Liver (tissue), 9 donors: Measurements from ENCODE around the gene PLEKHM2. TPM values are rescaled to one million over a fixed set of nuclear protein-coding genes. Genes with fewer than 3 reads are reported as not detected.

Experiments used
- DNase-seq: peaks from one replicate; pipeline ENCODE4 v3.0.0-alpha.2; 2017; ENCODE audit warnings: low spot score
- H3K27ac ChIP-seq, 2 donors: one replicate each; pipeline ENCODE4 v1.7.0; 2013; ENCODE audit warnings: inconsistent platforms in 2 of 2, low read length in 2 of 2, control low read depth in 1 of 2, low read depth in 1 of 2, mild to moderate bottlenecking in 1 of 2
- H3K27me3 ChIP-seq, 4 donors: one replicate each; pipeline versions ENCODE4 v1.6.1 to v1.7.0; 2013; ENCODE audit warnings: low read length in 3 of 4, inconsistent platforms in 1 of 4, mild to moderate bottlenecking in 1 of 4, moderate library complexity in 1 of 4; ENCODE audit not compliant: control insufficient read depth in 4 of 4, insufficient read depth in 4 of 4
- H3K36me3 ChIP-seq, 4 donors: one replicate each; pipeline versions ENCODE4 v1.6.1 to v1.7.0; 2013; ENCODE audit warnings: low read length in 3 of 4, mild to moderate bottlenecking in 3 of 4, low read depth in 1 of 4, moderate library complexity in 1 of 4; ENCODE audit not compliant: control insufficient read depth in 4 of 4, insufficient read depth in 3 of 4
- H3K4me1 ChIP-seq, 4 donors: one replicate each; pipeline versions ENCODE4 v1.6.1 to v1.7.0; 2013; ENCODE audit warnings: low read length in 3 of 4, mild to moderate bottlenecking in 3 of 4, moderate library complexity in 1 of 4; ENCODE audit not compliant: control insufficient read depth in 4 of 4, insufficient read depth in 4 of 4
- H3K4me3 ChIP-seq, 3 donors: one replicate each; pipeline versions ENCODE4 v1.6.1 to v1.7.0; 2013; ENCODE audit warnings: low read length in 3 of 3, control low read depth in 1 of 3, low read depth in 1 of 3, mild to moderate bottlenecking in 1 of 3
- H3K9ac ChIP-seq, 2 donors: one replicate each; pipeline ENCODE4 v1.7.0; 2013; ENCODE audit warnings: low read length in 2 of 2, mild to moderate bottlenecking in 2 of 2, moderate library complexity in 2 of 2, control low read depth in 1 of 2, low read depth in 1 of 2
- H3K9me3 ChIP-seq, 4 donors: one replicate each; pipeline versions ENCODE4 v1.6.1 to v1.7.0; 2013; ENCODE audit warnings: low read length in 3 of 4; ENCODE audit not compliant: control insufficient read depth in 4 of 4
- EGR1 ChIP-seq, 2 donors: IDR thresholded peaks; 2 replicates each; pipeline ENCODE4 v1.6.1; 2016 to 2018; ENCODE audit warnings: antibody characterized with exemption in 2 of 2, low read depth in 2 of 2
- FOXA1 ChIP-seq: IDR thresholded peaks from 2 replicates; pipeline ENCODE4 v1.6.1; 2016; ENCODE audit warnings: antibody characterized with exemption
- FOXA2 ChIP-seq: IDR thresholded peaks from 2 replicates; pipeline ENCODE4 v1.6.1; 2016; ENCODE audit warnings: antibody characterized with exemption
- HNF4A ChIP-seq, 2 donors: conservative IDR thresholded peaks; 2 replicates each; pipeline ENCODE4 v1.6.1; 2016; ENCODE audit warnings: antibody characterized with exemption in 2 of 2, mild to moderate bottlenecking in 2 of 2
- HNF4G ChIP-seq: IDR thresholded peaks from 2 replicates; pipeline ENCODE4 v1.6.1; 2016; ENCODE audit warnings: antibody characterized with exemption
- JUND ChIP-seq, 2 donors: IDR thresholded peaks; 2 replicates each; pipeline ENCODE4 v1.6.1; 2016; ENCODE audit warnings: antibody characterized with exemption in 2 of 2
- RAD21 ChIP-seq, 2 donors: IDR thresholded peaks; 2 replicates each; pipeline ENCODE4 v1.6.1; 2016; ENCODE audit warnings: antibody characterized with exemption in 2 of 2, mild to moderate bottlenecking in 2 of 2
- RXRA ChIP-seq, 2 donors: IDR thresholded peaks; 2 replicates each; pipeline ENCODE4 v1.6.1; 2017 to 2018; ENCODE audit warnings: antibody characterized with exemption in 2 of 2, mild to moderate bottlenecking in 1 of 2
- TAF1 ChIP-seq: conservative IDR thresholded peaks from 2 replicates; pipeline ENCODE4 v1.6.1; 2016; ENCODE audit warnings: antibody characterized with exemption, mild to moderate bottlenecking
- YY1 ChIP-seq: IDR thresholded peaks from 2 replicates; pipeline ENCODE4 v1.6.1; 2016; ENCODE audit warnings: antibody characterized with exemption, mild to moderate bottlenecking
- WGBS: extraction: QIAGEN DNeasy Blood & Tissue Kit; methylation state at CpG from one replicate; pipeline ENCODE4 v1.1.7; 2013; 5-methylcytosine and 5-hydroxymethylcytosine counted together
- polyA plus RNA-seq, 2 donors: library from polyadenylated mRNA; stranded (reverse) in 1 of 2; unstranded in 1 of 2; fragments of 200-250 nt in 1 of 2; fragments of >200 nt in 1 of 2; fragmentation: Nextera tagmentation in 1 of 2; extraction: Ambion mirVana in 1 of 2; gene quantifications; one replicate each; pipeline versions ENCODE4 v1.2.1 to v1.2.3, GENCODE V29; 2013 to 2015
- total RNA-seq, 2 donors: library from RNA; depleted of rRNA; stranded (reverse); fragments of >200 nt; gene quantifications; one replicate each; pipeline ENCODE4 v1.2.3, GENCODE V29; 2014
- TF ChIP-seq, protein P1 (sequence below): IDR thresholded peaks from 2 replicates; pipeline ENCODE4 v1.6.1; 2016; ENCODE audit warnings: antibody characterized with exemption
- TF ChIP-seq, protein P2 (sequence below): fragments of 150-350 bp; IDR thresholded peaks from 2 replicates; pipeline ENCODE4 v1.5.1; 2017; ENCODE audit warnings: improper control_type of control experiment, low read depth, low read length; ENCODE audit not compliant: missing input control
- TF ChIP-seq, protein P3 (sequence below): IDR thresholded peaks from 2 replicates; pipeline ENCODE4 v1.6.1; 2016; ENCODE audit warnings: antibody characterized with exemption
- TF ChIP-seq, protein P4 (sequence below): IDR thresholded peaks from 2 replicates; pipeline ENCODE4 v1.6.1; 2016; ENCODE audit warnings: antibody characterized with exemption, mild to moderate bottlenecking
- TF ChIP-seq, protein P5 (sequence below): IDR thresholded peaks from 2 replicates; pipeline ENCODE4 v1.6.1; 2016; ENCODE audit warnings: antibody characterized with exemption
- donor health status: healthy.
- donor health status: healthy.
- donor health status: healthy.
- donor health status: healthy.
- donor health status: healthy.

Gene PLEKHM2
- total and polyA plus RNA-seq, 4 donors: 4.1 to 22.6 (median 17.0) TPM

DNA sequence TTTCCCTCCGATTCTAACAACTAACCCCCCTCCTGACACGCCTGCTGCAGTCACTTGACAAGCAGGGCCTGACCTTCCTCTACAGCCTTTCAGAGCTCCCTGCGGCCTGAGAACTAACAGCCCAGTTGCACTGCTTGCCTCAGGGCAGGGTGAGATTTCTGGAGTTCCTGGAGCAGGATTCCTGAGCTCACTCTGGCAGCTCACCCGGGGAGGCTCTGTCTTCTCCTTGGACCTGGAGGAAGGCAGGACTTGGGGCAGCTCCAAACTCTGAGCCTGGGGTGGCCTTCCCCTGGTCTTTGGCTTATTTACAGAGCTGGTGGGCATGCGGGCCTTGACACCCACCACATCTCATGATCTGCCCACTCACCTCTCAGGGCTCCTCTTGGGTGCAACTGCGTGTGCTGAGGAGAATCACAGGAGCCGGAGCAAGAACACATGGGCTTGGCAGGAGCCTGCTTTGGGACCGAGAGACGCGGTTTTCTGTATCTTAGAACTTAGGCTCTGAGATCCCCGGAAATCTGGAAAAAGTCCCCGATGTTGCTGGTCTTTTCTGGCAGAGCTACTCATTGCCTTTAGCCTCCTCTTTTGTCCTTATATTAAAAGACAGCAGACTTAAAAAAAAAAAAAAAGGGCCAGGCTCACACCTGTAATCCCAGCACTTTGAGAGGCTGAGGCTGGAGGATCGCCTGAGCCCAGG, 38.9 kb downstream of the PLEKHM2 start:
- H3K27me3 ChIP-seq: no peaks in the 10 kb centered on the region
- H3K9me3 ChIP-seq: no peaks in the 10 kb centered on the region
- H3K36me3 ChIP-seq: peaks cover 4 to 40% (median 19%) of the 10 kb centered on the region in 4 donors
- H3K4me1 ChIP-seq: peaks cover 0 to 10% (median 8%) of the 10 kb centered on the region in 4 donors
- DNase-seq: no peak
- no peak overlapping the region for H3K4me3 ChIP-seq
- no peak overlapping the region for H3K9ac ChIP-seq
- WGBS: 96% methylated on average over 13 of the region's 13 CpGs
- no peak overlapping the region for H3K27ac ChIP-seq
- no peak for TF ChIP-seq EGR1 (IDR thresholded peaks at IDR 0.05; ENCODE audit: low read depth in 2 of 2)
- no peak for TF ChIP-seq RXRA (IDR thresholded peaks at IDR 0.05)
- no peak for TF ChIP-seq FOXA1
- TF ChIP-seq, protein P1, sequence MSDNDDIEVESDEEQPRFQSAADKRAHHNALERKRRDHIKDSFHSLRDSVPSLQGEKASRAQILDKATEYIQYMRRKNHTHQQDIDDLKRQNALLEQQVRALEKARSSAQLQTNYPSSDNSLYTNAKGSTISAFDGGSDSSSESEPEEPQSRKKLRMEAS: no peak
- TF ChIP-seq HNF4A (conservative IDR thresholded peaks at IDR 0.05): no peak
- TF ChIP-seq, protein P2, sequence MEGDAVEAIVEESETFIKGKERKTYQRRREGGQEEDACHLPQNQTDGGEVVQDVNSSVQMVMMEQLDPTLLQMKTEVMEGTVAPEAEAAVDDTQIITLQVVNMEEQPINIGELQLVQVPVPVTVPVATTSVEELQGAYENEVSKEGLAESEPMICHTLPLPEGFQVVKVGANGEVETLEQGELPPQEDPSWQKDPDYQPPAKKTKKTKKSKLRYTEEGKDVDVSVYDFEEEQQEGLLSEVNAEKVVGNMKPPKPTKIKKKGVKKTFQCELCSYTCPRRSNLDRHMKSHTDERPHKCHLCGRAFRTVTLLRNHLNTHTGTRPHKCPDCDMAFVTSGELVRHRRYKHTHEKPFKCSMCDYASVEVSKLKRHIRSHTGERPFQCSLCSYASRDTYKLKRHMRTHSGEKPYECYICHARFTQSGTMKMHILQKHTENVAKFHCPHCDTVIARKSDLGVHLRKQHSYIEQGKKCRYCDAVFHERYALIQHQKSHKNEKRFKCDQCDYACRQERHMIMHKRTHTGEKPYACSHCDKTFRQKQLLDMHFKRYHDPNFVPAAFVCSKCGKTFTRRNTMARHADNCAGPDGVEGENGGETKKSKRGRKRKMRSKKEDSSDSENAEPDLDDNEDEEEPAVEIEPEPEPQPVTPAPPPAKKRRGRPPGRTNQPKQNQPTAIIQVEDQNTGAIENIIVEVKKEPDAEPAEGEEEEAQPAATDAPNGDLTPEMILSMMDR: no peak
- TF ChIP-seq FOXA2: no peak
- TF ChIP-seq RAD21 (IDR thresholded peaks at IDR 0.05): no peak
- TF ChIP-seq, protein P3, sequence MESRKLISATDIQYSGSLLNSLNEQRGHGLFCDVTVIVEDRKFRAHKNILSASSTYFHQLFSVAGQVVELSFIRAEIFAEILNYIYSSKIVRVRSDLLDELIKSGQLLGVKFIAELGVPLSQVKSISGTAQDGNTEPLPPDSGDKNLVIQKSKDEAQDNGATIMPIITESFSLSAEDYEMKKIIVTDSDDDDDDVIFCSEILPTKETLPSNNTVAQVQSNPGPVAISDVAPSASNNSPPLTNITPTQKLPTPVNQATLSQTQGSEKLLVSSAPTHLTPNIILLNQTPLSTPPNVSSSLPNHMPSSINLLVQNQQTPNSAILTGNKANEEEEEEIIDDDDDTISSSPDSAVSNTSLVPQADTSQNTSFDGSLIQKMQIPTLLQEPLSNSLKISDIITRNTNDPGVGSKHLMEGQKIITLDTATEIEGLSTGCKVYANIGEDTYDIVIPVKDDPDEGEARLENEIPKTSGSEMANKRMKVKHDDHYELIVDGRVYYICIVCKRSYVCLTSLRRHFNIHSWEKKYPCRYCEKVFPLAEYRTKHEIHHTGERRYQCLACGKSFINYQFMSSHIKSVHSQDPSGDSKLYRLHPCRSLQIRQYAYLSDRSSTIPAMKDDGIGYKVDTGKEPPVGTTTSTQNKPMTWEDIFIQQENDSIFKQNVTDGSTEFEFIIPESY: no peak
- TF ChIP-seq, protein P4, sequence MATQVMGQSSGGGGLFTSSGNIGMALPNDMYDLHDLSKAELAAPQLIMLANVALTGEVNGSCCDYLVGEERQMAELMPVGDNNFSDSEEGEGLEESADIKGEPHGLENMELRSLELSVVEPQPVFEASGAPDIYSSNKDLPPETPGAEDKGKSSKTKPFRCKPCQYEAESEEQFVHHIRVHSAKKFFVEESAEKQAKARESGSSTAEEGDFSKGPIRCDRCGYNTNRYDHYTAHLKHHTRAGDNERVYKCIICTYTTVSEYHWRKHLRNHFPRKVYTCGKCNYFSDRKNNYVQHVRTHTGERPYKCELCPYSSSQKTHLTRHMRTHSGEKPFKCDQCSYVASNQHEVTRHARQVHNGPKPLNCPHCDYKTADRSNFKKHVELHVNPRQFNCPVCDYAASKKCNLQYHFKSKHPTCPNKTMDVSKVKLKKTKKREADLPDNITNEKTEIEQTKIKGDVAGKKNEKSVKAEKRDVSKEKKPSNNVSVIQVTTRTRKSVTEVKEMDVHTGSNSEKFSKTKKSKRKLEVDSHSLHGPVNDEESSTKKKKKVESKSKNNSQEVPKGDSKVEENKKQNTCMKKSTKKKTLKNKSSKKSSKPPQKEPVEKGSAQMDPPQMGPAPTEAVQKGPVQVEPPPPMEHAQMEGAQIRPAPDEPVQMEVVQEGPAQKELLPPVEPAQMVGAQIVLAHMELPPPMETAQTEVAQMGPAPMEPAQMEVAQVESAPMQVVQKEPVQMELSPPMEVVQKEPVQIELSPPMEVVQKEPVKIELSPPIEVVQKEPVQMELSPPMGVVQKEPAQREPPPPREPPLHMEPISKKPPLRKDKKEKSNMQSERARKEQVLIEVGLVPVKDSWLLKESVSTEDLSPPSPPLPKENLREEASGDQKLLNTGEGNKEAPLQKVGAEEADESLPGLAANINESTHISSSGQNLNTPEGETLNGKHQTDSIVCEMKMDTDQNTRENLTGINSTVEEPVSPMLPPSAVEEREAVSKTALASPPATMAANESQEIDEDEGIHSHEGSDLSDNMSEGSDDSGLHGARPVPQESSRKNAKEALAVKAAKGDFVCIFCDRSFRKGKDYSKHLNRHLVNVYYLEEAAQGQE: no peak
- TF ChIP-seq YY1: no peak

DNA sequence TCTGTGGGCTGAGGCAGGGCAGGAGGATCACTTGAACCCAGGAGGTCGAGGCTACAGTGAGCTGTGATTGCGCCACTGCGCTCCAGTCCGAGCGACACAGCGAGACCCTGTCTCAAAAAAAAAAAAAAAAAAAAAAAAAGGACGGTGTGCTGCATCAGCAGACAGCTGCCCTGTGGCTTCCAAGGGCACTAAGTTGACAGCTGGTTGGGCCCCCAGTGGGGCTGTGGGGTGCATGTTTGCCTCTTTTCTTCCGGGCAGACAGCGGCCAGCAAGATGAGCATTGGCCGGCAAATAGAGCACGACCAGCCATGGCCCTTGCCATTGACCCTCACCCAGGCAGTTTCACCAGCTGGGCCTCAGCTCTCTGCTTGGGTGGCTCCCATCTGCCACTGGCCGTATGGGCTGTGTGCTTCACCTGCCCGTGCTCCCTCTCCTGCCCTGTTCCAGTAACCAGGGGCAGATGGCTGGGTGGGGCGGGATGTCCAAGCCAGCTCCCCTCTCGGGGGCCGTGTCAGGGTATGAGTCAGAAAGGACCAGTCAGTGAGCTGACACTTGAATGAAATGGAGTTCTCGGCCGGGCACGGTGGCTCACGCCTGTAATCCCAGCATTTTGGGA, 39.6 kb downstream of the PLEKHM2 start:
- no peaks in the 10 kb centered on the region for H3K9me3 ChIP-seq
- H3K27me3 ChIP-seq: no peaks in the 10 kb centered on the region
- no peak for TF ChIP-seq TAF1
- TF ChIP-seq FOXA2: no peak
- TF ChIP-seq, protein P1: no peak
- no peak for TF ChIP-seq HNF4A (conservative IDR thresholded peaks at IDR 0.05)
- TF ChIP-seq, protein P3: no peak
- no peak for TF ChIP-seq HNF4G
- no peak for TF ChIP-seq JUND (IDR thresholded peaks at IDR 0.05)
- no peak for TF ChIP-seq FOXA1
- TF ChIP-seq, protein P5, sequence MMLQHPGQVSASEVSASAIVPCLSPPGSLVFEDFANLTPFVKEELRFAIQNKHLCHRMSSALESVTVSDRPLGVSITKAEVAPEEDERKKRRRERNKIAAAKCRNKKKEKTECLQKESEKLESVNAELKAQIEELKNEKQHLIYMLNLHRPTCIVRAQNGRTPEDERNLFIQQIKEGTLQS: no peak
- H3K4me3 ChIP-seq: no peak overlapping the region
- H3K4me1 ChIP-seq: peaks cover 0 to 5% (median 2%) of the 10 kb centered on the region in 4 donors
- no peak overlapping the region for H3K9ac ChIP-seq
- 96% methylated on average over 20 of the region's 20 CpGs for WGBS
- no peak for DNase-seq
- H3K36me3 ChIP-seq: peaks cover 7 to 48% (median 22%) of the 10 kb centered on the region in 4 donors
- no peak overlapping the region for H3K27ac ChIP-seq
